OCI-LY7 (cell line): ENCODE measurements around the gene MYT1. TPM values are rescaled to one million over a fixed set of nuclear protein-coding genes. Genes with fewer than 3 reads are reported as not detected.

ENCODE experiments used
- BruUV-seq: library from RNA; stranded (reverse); fragments of 400-500 nt; replicated peaks from 2 replicates; lab custom pipeline; 2021; lab: Mats Ljungman, UMichigan
- CTCF ChIA-PET: fragments of 300-600 bp; sonication (Branson Sonifier 250); formaldehyde crosslinking; loops from one replicate; lab custom pipeline; 2022; ENCODE audit warnings: antibody characterized with exemption; ENCODE audit not compliant: unreplicated experiment; lab: Charles Lee
- POLR2A ChIA-PET: fragments of 300-600 bp; sonication (Branson Sonifier 250); formaldehyde crosslinking; loops from one replicate; lab custom pipeline; 2022; ENCODE audit warnings: antibody characterized with exemption; lab: Charles Lee
- DNase-seq: peaks from one replicate; pipeline ENCODE4 v3.0.0-alpha.2; 2015; ENCODE audit warnings: low spot score
- H2AFZ ChIP-seq: fragments of 200-600 bp; sonication (generic), shearing (Covaris generic); 2 replicates; pipeline ENCODE4 v1.6.1; 2014; ENCODE audit warnings: mild to moderate bottlenecking, antibody characterized with exemption, low read length, moderate library complexity
- H3K27ac ChIP-seq: fragments of 200-600 bp; sonication (generic); 2 replicates; pipeline ENCODE4 v1.5.1; 2014; ENCODE audit warnings: mixed run types, low read depth, mild to moderate bottlenecking, moderate library complexity, low read length, inconsistent platforms; ENCODE audit not compliant: poor library complexity, severe bottlenecking
- H3K36me3 ChIP-seq: fragments of 200-600 bp; sonication (generic); 2 replicates; pipeline ENCODE4 v1.6.1; 2014; ENCODE audit warnings: mild to moderate bottlenecking, antibody characterized with exemption, low read length, moderate library complexity, mixed read lengths; ENCODE audit not compliant: insufficient read depth
- H3K4me1 ChIP-seq: fragments of 200-600 bp; sonication (generic); 2 replicates; pipeline ENCODE4 v1.5.1; 2014; ENCODE audit warnings: mild to moderate bottlenecking, low read length; ENCODE audit not compliant: insufficient read depth, poor library complexity, severe bottlenecking
- H3K4me2 ChIP-seq: fragments of 200-600 bp; sonication (generic); 2 replicates; pipeline ENCODE4 v1.6.1; 2014; ENCODE audit warnings: mild to moderate bottlenecking, low read length
- H3K4me3 ChIP-seq: fragments of 200-600 bp; sonication (generic); 2 replicates; pipeline ENCODE4 v1.5.1; 2014; ENCODE audit warnings: mild to moderate bottlenecking, low read depth, low read length; ENCODE audit not compliant: poor library complexity, severe bottlenecking
- H3K79me2 ChIP-seq: fragments of 200-600 bp; sonication (generic); 2 replicates; pipeline ENCODE4 v1.6.1; 2016; ENCODE audit warnings: low read depth, mild to moderate bottlenecking, low read length, moderate library complexity, mixed read lengths; ENCODE audit not compliant: insufficient read depth
- H3K9me2 ChIP-seq: fragments of 200-600 bp; sonication (generic); 2 replicates; pipeline ENCODE4 v1.6.1; 2016; ENCODE audit warnings: mild to moderate bottlenecking, low read length, mixed read lengths; ENCODE audit not compliant: insufficient read depth
- H3K9me3 ChIP-seq: fragments of 200-600 bp; sonication (generic); 2 replicates; pipeline ENCODE4 v1.6.1; 2014; ENCODE audit warnings: mild to moderate bottlenecking, mixed run types, low read length, mixed read lengths
- H4K20me1 ChIP-seq: fragments of 200-600 bp; sonication (generic); 2 replicates; pipeline ENCODE4 v1.6.1; 2014; ENCODE audit warnings: mild to moderate bottlenecking, antibody characterized with exemption, low read length, moderate library complexity, mixed read lengths; ENCODE audit not compliant: insufficient read depth
- EZH2phosphoT487 ChIP-seq: fragments of 200-600 bp; sonication (generic); IDR thresholded peaks from 2 replicates; pipeline ENCODE4 v1.6.1; 2018; ENCODE audit warnings: low read depth, borderline replicate concordance, mild to moderate bottlenecking, mixed run types, antibody characterized with exemption, low read length, moderate library complexity, mixed read lengths
- intact Hi-C: fragments of 100-400 bp; cut with micrococcal nuclease; formaldehyde crosslinking; loops from one replicate; pipeline ENCODE4 v1.10.0; 2022; ENCODE audit not compliant: unreplicated experiment
- total RNA-seq, 2 experiments: library from RNA; depleted of rRNA in 1 of 2; stranded (reverse); fragments of >200 nt in 1 of 2; shearing (Covaris generic) in 1 of 2; gene quantifications; 2 replicates each; pipeline ENCODE4 v1.2.3, GENCODE V29; 2014 to 2022
- TF ChIP-seq, protein P1 (sequence below): fragments of 200-600 bp; sonication (generic); conservative IDR thresholded peaks from 2 replicates; pipeline ENCODE4 v1.5.1; 2014; ENCODE audit warnings: mild to moderate bottlenecking, antibody characterized with exemption, low read length, moderate library complexity, mixed read lengths

Gene MYT1
- total RNA-seq, 2 experiments from 2014 or later = 0.32 to 0.95 TPM

DNA sequence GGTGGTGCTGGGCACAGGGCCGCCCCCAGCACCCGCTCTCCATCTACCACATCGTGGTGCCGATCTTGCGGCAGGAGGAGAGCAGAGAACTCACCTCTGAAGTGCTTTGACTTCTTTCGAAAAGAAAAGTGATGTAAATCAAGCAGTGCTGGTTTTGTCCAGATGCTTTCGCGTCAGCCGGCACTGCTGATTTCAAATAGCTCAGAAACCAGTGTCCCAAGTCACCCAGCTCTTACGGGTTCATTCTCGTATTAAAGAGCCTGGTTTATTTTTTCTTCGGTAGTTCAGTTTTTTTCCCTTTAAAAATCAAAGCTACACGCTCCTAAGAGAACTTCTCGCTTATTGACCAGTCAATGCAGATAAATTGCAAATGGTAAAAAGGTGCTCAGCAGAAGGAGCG, 32.1 kb downstream of the MYT1 start:
- Histone ChIP-seq H3K9me2 (no peaks in the 10 kb centered on the region), H3K79me2 (no peaks in the 10 kb centered on the region), H3K9me3 (no peaks in the 10 kb centered on the region), H3K4me1 (no peaks in the 10 kb centered on the region), H2AFZ (no peak overlapping the region), H3K36me3 (no peaks in the 10 kb centered on the region), H4K20me1 (no peaks in the 10 kb centered on the region), H3K4me2 (no peak overlapping the region), H3K27ac (no peak overlapping the region), H3K4me3 (no peak overlapping the region)
- intact Hi-C loops = no loop called here
- no peak for DNase-seq
- TF ChIP-seq, protein P1, sequence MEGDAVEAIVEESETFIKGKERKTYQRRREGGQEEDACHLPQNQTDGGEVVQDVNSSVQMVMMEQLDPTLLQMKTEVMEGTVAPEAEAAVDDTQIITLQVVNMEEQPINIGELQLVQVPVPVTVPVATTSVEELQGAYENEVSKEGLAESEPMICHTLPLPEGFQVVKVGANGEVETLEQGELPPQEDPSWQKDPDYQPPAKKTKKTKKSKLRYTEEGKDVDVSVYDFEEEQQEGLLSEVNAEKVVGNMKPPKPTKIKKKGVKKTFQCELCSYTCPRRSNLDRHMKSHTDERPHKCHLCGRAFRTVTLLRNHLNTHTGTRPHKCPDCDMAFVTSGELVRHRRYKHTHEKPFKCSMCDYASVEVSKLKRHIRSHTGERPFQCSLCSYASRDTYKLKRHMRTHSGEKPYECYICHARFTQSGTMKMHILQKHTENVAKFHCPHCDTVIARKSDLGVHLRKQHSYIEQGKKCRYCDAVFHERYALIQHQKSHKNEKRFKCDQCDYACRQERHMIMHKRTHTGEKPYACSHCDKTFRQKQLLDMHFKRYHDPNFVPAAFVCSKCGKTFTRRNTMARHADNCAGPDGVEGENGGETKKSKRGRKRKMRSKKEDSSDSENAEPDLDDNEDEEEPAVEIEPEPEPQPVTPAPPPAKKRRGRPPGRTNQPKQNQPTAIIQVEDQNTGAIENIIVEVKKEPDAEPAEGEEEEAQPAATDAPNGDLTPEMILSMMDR = no peak
- TF ChIP-seq EZH2phosphoT487 = no peak
- ChIA-PET CTCF (no interaction called here), POLR2A (no interaction called here)
- no TSS peak for BruUV-seq

DNA sequence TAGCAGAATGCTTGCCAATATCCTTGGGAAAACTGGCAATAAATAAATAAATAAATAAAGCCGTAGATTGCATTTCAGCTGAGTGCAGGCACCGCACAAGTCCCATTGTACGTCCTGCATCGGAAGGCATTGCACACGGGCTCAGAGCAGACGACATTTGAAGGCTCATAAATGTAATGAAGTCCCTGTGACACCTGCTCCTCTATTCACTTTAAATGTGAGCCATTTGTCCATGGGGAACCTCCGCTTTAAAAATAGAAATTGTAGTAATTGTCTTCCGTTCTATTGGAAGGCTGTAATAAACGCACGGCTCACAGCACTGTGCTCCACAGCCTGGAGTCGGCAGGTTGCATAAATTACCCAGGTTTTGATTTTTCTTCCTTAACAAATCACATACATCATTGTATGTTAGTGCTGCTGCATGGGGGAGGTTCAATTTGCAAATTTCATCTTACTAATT, 32.6 kb downstream of the MYT1 start:
- intact Hi-C loops = no loop called here
- no peaks in the 10 kb centered on the region for H3K36me3 ChIP-seq
- H3K9me2 ChIP-seq = no peaks in the 10 kb centered on the region
- POLR2A ChIA-PET = no interaction called here
- TF ChIP-seq, protein P1 = no peak
- TF ChIP-seq EZH2phosphoT487 = no peak
- H4K20me1 ChIP-seq = no peaks in the 10 kb centered on the region
- no peaks in the 10 kb centered on the region for H3K4me1 ChIP-seq
- CTCF ChIA-PET = no interaction called here
- no peaks in the 10 kb centered on the region for H3K79me2 ChIP-seq
- no peak overlapping the region for H2AFZ ChIP-seq
- no peak overlapping the region for H3K27ac ChIP-seq
- no peak for DNase-seq
- H3K4me2 ChIP-seq = no peak overlapping the region
- H3K9me3 ChIP-seq = no peaks in the 10 kb centered on the region
- no peak overlapping the region for H3K4me3 ChIP-seq
- no TSS peak for BruUV-seq

DNA sequence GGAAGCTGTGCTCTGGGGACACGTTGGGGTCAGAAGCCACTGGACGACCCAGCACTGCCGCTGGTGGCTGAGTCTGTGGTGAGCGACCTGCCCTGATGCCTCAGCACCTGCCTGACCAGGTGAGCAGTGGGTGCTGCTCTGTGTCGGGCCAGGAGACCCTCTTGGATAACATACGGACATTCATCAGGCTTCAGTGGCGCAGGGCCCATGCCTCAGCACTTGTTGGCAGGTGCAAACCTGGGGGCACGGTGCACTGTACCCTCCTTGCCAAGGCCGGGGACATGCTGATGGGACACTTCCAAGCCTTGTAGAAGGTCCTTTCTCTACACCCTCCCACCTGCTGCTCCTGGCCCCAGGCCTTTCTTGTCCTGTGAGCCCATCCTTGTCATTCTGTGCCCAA, 34.1 kb downstream of the MYT1 start:
- H3K79me2 ChIP-seq = no peaks in the 10 kb centered on the region
- no peaks in the 10 kb centered on the region for H3K4me1 ChIP-seq
- H3K9me3 ChIP-seq = no peaks in the 10 kb centered on the region
- no peak for TF ChIP-seq EZH2phosphoT487
- TF ChIP-seq, protein P1 = no peak
- H3K9me2 ChIP-seq = no peaks in the 10 kb centered on the region
- H3K4me2 ChIP-seq = no peak overlapping the region
- no peaks in the 10 kb centered on the region for H3K36me3 ChIP-seq
- H3K27ac ChIP-seq = no peak overlapping the region
- ChIA-PET POLR2A (no interaction called here), CTCF (no interaction called here)
- intact Hi-C loops = no loop called here
- no peak overlapping the region for H3K4me3 ChIP-seq
- H4K20me1 ChIP-seq = no peaks in the 10 kb centered on the region
- DNase-seq = no peak
- H2AFZ ChIP-seq = no peak overlapping the region
- BruUV-seq = no TSS peak
